ENCODE results near the gene USP34. TPM values are rescaled to one million over a fixed set of nuclear protein-coding genes. Genes with fewer than 3 reads are reported as not detected.

The USP34 gene
- total and polyA plus RNA-seq, 3 donors from 2014 or later: 92.3 to 235 (median 230) TPM

DNA sequence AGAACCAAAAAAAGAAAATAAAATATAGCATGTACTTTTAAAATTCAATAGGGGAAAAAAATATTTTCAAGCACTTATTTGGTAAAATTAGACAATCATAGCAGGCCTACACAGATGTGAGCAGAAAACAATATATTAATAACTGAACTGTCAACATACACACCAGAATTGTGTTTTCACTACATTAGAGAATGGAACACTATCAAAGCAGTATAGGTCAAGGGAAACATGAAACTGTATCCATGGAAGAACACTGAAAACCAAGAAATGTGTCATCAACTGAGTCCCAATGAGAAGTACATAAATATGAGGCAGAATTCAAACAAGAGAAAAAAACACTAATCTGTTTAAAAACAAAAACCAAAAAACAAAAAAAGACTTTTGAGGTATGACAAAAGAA is 132.4 kb downstream of the USP34 start:
- Histone ChIP-seq H3K27me3 (no peaks in the 10 kb centered on the region), H3K4me3 (no peak overlapping the region), H3K27ac (no peak overlapping the region), H3K9me3 (no peaks in the 10 kb centered on the region), H3K36me3 (ENCODE audit: low read depth, missing control alignments) (no peaks in the 10 kb centered on the region), H3K4me1 (no peaks in the 10 kb centered on the region)
- TF ChIP-seq CTCF (IDR thresholded peaks at IDR 0.05): no peak
- no peak for TF ChIP-seq POLR2A (IDR thresholded peaks at IDR 0.05)
- intact Hi-C loops (cut with DNase I; ENCODE audit: low total_unique reads): no loop called here
- no peak for DNase-seq

DNA sequence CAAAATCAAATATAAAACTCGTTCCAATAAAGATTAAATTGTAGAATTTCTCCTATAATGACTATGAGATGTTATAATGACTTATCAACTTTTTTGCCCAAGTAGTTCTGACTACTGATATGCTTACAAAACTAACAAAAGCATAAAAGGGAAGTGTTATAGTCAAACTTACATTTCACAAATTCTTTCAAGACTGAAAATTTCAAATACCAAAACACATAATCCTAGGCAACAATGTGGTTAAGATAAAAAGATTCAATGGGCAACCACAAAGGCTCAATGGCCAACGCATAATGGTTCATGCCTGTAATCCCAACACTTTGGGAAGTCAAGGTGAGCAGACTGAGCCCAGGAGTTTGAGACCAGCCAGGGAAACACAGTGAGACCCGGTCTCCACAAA is 135.7 kb downstream of the USP34 start:
- WGBS, 2 donors: 81 to 85% methylated on average over 3 of the region's 3 CpGs
- Histone ChIP-seq H3K36me3 (ENCODE audit: low read depth, missing control alignments) (no peaks in the 10 kb centered on the region), H3K4me3 (no peak overlapping the region), H3K4me1 (no peaks in the 10 kb centered on the region), H3K27me3 (no peaks in the 10 kb centered on the region), H3K27ac (no peak overlapping the region), H3K9me3 (no peaks in the 10 kb centered on the region)
- TF ChIP-seq CTCF (IDR thresholded peaks at IDR 0.05): no peak
- DNase-seq: no peak
- intact Hi-C loops (cut with DNase I; ENCODE audit: low total_unique reads): no loop called here

GRCh38 chr2:61334466-61334865 is 136.4 kb downstream of the USP34 start:
- H3K27ac ChIP-seq: no peak overlapping the region
- H3K36me3 ChIP-seq (ENCODE audit: low read depth, missing control alignments): no peaks in the 10 kb centered on the region
- H3K27me3 ChIP-seq: no peaks in the 10 kb centered on the region
- no peaks in the 10 kb centered on the region for H3K4me1 ChIP-seq
- no peaks in the 10 kb centered on the region for H3K9me3 ChIP-seq
- 93 to 96% methylated on average over 2 of the region's 2 CpGs for WGBS, 2 donors
- no peak overlapping the region for H3K4me3 ChIP-seq
- TF ChIP-seq CTCF (IDR thresholded peaks at IDR 0.05): no peak
- TF ChIP-seq POLR2A (IDR thresholded peaks at IDR 0.05): no peak
- DNase-seq: no peak
- intact Hi-C loops (cut with DNase I; ENCODE audit: low total_unique reads): no loop called here

DNA sequence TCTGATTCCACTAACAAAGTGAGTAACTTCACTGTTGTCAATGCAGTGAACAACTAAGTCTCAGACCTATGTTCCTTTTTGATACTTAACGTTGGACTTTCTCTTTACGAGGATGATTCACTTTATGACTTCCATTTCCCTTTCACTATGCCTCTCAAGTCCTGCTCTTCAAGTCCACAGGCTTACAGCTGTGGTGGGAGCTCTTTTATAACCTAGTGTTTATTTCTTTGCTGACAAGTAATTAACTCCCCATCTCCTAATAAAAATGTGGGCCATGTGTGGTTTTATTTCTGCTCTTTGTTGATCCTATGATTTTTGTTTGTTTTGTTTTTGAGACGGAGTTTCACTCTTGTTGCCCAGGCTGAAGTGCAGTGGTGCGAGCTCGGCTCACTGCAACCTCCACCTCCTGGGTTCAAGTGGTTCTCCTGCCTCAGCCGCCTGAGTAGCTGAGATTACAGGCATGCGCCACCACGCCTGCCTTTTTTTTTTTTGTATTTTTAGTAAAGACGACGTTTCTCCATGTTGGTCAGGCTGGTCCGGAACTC is 142.1 kb downstream of the USP34 start:
- Histone ChIP-seq H3K4me1 (no peaks in the 10 kb centered on the region), H3K4me3 (no peak overlapping the region), H3K36me3 (ENCODE audit: low read depth, missing control alignments) (no peaks in the 10 kb centered on the region), H3K27me3 (no peaks in the 10 kb centered on the region), H3K9me3 (no peaks in the 10 kb centered on the region), H3K27ac (no peak overlapping the region)
- WGBS, 2 donors: 85 to 88% methylated on average over 11 of the region's 11 CpGs
- no peak for TF ChIP-seq POLR2A (IDR thresholded peaks at IDR 0.05)
- TF ChIP-seq CTCF (IDR thresholded peaks at IDR 0.05): no peak
- intact Hi-C loops (cut with DNase I; ENCODE audit: low total_unique reads): no loop called here
- no peak for DNase-seq

DNA sequence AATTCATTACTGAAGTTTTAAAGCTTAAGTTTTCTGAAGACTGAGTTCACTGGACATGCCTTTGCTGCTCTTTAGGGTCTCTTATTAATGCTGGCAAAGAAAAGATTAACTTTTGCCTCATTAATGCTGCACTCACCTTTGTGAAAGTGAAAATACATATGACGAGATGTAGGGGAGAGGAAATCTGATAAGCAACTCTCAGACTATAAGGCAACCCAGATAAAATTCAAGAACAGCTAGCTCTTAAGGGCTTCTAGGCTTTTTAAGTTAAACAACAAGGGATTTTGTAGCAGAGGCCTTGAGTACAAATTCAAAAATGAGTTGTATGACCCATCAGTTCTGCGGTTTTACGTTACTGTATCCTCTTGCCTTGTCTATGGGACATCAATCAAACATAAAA is 143.7 kb downstream of the USP34 start:
- Histone ChIP-seq H3K9me3 (no peaks in the 10 kb centered on the region), H3K4me1 (no peaks in the 10 kb centered on the region), H3K36me3 (ENCODE audit: low read depth, missing control alignments) (no peaks in the 10 kb centered on the region), H3K4me3 (no peak overlapping the region), H3K27me3 (no peaks in the 10 kb centered on the region), H3K27ac (no peak overlapping the region)
- no peak for TF ChIP-seq CTCF (IDR thresholded peaks at IDR 0.05)
- no peak for TF ChIP-seq POLR2A (IDR thresholded peaks at IDR 0.05)
- intact Hi-C loops (cut with DNase I; ENCODE audit: low total_unique reads): no loop called here
- WGBS, 2 donors: 77 to 86% methylated on average over 3 of the region's 3 CpGs
- no peak for DNase-seq
